GM13976 (cell line): ENCODE results near the gene LCE4A.

Experiments
- DNase-seq: peaks from one replicate; pipeline ENCODE4 v3.0.0; 2012; ENCODE audit warnings: low spot score
- in situ Hi-C: fragments of 300-500 bp; cut with MboI; formaldehyde crosslinking; loops from one replicate; pipeline ENCODE4 v1.12.0; 2022; ENCODE audit warnings: low sequenced_read_pairs, mixed read lengths, inconsistent platforms; ENCODE audit not compliant: unreplicated experiment
- TF ChIP-seq, protein P1 (sequence below): IDR thresholded peaks from 2 replicates; pipeline ENCODE4 v1.5.1; 2012; ENCODE audit warnings: borderline replicate concordance, mild to moderate bottlenecking; ENCODE audit not compliant: insufficient read depth; ENCODE audit errors: extremely low read depth, missing control alignments, control extremely low read depth

LCE4A gene

GRCh38 chr1:152728986-152729385 lies 21.0 kb downstream of the LCE4A start:
- in situ Hi-C loops: no loop called here

DNA sequence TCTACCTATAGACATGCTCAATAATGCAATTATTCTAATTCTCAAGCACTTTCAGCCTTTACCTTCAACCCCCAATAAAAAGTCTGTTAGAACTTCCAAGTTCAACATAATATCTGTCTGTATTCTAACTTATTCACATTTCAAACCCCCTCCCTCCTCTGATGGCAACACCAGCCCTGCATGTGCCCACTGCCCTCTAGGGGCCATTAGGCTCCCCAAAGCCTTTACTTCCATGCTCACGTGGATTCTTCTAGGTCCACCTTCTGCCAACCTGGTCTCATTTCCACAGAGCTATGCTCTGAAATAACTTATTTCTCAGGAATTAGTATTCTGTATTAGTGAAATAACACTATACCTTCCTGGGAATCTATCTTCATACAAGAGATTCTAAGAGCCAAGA lies 27.7 kb downstream of the LCE4A start:
- no peak for DNase-seq
- TF ChIP-seq, protein P1, sequence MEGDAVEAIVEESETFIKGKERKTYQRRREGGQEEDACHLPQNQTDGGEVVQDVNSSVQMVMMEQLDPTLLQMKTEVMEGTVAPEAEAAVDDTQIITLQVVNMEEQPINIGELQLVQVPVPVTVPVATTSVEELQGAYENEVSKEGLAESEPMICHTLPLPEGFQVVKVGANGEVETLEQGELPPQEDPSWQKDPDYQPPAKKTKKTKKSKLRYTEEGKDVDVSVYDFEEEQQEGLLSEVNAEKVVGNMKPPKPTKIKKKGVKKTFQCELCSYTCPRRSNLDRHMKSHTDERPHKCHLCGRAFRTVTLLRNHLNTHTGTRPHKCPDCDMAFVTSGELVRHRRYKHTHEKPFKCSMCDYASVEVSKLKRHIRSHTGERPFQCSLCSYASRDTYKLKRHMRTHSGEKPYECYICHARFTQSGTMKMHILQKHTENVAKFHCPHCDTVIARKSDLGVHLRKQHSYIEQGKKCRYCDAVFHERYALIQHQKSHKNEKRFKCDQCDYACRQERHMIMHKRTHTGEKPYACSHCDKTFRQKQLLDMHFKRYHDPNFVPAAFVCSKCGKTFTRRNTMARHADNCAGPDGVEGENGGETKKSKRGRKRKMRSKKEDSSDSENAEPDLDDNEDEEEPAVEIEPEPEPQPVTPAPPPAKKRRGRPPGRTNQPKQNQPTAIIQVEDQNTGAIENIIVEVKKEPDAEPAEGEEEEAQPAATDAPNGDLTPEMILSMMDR: no peak
- in situ Hi-C loops: no loop called here

More at GRCh38 chr1:152728986-152729385, 21.0 kb downstream of the LCE4A start:
- TF ChIP-seq, protein P1: no peak
- DNase-seq: no peak

DNA sequence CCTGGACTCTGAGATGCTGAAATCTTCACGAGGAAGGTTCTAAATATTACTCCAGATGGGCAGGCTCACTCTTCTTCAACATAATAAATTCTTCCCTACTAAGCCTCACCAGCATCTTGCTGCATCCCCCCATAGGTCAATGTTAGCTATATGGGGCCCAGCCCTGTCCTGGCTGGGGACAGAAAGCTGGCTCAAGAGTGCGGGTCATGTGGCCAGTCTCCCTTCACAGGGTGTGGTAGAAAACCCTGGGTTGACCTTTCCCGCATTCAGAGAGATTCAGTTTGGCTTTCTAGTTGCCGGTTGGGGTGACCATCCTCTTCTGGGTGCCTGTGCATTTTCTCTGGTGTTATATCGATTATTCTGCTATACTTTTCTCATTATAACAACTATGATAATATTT lies 30.0 kb downstream of the LCE4A start:
- no peak for DNase-seq
- in situ Hi-C loops: no loop called here
- TF ChIP-seq, protein P1: no peak

- in situ Hi-C loops: no loop called here
- DNase-seq: no peak
- TF ChIP-seq, protein P1: no peak
Measured at GRCh38 chr1:152739841-152740240, 31.9 kb downstream of the LCE4A start.

DNA sequence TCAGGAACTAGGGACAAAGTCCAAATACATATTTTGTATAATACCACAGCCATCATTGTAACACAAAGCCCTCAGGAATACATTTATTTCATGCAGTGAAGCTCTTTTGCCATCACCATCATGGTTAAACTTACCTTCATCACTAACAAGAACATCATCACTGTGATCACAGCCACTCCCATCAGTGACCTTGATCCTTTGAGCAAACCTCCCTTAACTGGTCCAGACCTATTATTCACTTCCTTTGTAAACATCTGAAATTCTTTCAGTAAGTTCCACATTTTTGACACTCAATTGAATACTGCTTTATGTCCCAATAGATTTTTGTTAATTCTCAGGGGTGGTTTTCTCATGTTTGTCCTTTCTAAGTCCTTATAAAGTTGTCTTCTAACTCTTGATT lies 33.7 kb downstream of the LCE4A start:
- in situ Hi-C loops: no loop called here
- DNase-seq: no peak
- TF ChIP-seq, protein P1: no peak

DNA sequence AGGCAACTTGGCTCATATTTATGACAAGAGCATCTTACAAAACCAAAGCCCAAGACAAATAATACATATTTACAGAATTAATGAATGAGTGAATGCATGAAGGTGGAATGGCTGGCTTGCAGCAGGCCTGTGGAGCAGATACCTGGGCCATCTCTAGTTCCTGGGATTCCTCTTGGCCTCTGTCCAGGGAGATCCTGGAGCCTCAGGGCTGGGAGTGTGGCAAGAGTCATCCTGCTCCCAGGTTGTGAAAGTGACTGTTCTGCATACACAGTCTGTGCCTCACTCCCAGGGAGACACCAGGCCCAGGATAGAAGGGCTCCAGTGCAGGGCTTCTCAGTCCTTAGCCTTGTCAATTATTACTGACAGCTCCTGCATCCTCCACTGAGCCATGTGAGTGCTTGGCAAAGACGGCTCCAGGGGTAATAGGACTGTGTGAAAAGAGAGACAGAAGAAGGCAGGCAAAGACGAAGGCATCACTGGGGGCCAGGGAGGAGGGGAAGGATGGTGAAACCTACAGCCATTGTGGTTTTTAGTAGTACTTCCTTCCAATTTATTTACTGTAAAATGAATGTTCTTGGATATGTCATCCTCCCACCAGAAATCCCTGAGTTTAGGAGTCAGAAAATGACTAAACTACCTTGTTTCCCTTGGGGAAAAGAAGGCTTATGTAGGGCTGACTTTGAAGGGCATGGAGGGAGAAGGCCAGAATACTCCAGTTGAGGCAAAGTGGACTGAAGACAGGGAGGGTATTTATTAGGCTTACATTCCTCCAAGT lies 35.6 kb downstream of the LCE4A start:
- in situ Hi-C loops: no loop called here
- TF ChIP-seq, protein P1: no peak
- DNase-seq: no peak
